Fibroblast of skin of back (primary cell): ENCODE measurements around the gene SERBP1. TPM values are rescaled to one million over a fixed set of nuclear protein-coding genes. Genes with fewer than 3 reads are reported as not detected.
"Not testable (repeated sequence)": the region's sequence is repeated elsewhere in the genome, so short reads cannot be mapped to it uniquely, and the experiment has no call there.

Experiments
- DNase-seq: peaks from one replicate; pipeline ENCODE4 v3.0.0-alpha.2; 2013
- polyA plus RNA-seq, 2 experiments: library from polyadenylated mRNA; unstranded; fragments of 120-200 nt; gene quantifications; one replicate each; pipeline ENCODE4 v1.2.1, GENCODE V29; 2013; ENCODE audit not compliant: insufficient read length in 2 of 2

Gene SERBP1
- polyA plus RNA-seq (2013, experiment 1 of 2; ENCODE audit: insufficient read length) = 331 TPM
- 238 TPM for polyA plus RNA-seq (2013, experiment 2 of 2; ENCODE audit: insufficient read length)

- peak; percentile 96 for DNase-seq
Observed at GRCh38 chr1:67430358-67431155, at the start of gene SERBP1. Gene SERBP1 (minus strand): TSS chr1:67430402. CDS start chr1:67430300, 102 bp downstream.

GRCh38 chr1:67479146-67479891, 49.1 kb upstream of the SERBP1 start:
- no peak for DNase-seq

GRCh38 chr1:67476906-67477305, 46.7 kb upstream of the SERBP1 start:
- no peak for DNase-seq

- no peak for DNase-seq
Observed at GRCh38 chr1:67476006-67476482, 45.8 kb upstream of the SERBP1 start.

- DNase-seq = no peak
Observed at GRCh38 chr1:67472056-67472455, 41.9 kb upstream of the SERBP1 start.

- no peak for DNase-seq
Observed at GRCh38 chr1:67469431-67469830, 39.2 kb upstream of the SERBP1 start.

DNA sequence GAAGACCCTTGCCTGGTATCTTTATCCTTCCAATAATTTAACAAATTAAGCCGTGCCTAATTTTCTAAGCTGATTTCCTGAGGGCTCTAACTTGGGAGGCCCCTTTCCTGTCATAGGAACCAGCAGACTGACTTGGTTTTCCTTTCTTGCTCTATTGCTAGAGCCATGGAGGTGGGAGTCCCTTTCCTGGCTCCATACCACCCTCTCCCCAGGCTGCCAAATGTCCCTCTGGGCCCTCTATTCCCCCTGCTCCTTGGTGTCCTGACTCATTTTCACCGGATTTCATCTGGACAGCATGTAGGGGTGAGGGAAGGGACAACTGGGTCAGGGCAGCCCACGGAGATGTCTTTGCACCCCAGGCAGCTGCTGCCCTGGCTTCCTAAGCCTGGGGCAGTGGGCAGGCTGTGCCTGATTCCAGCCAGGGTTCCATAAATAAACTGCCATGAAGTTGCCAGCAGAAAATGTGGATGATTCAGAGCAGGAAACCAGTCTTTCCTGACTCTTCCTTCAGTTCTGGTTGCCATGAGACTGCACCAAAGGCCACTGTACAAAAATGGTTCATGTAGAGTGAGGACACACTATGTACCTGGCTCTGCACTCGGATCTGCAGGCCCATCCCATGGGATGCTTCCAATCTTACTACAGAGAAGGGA, 38.0 kb upstream of the SERBP1 start:
- peak; percentile 5 for DNase-seq

- DNase-seq = no peak
Observed at GRCh38 chr1:67465375-67465774, 35.2 kb upstream of the SERBP1 start.

- no peak for DNase-seq
Observed at GRCh38 chr1:67464746-67465145, 34.5 kb upstream of the SERBP1 start.

GRCh38 chr1:67464058-67464457, 33.9 kb upstream of the SERBP1 start:
- no peak for DNase-seq

GRCh38 chr1:67463298-67463955, 33.2 kb upstream of the SERBP1 start:
- DNase-seq = peak; percentile 19

DNA sequence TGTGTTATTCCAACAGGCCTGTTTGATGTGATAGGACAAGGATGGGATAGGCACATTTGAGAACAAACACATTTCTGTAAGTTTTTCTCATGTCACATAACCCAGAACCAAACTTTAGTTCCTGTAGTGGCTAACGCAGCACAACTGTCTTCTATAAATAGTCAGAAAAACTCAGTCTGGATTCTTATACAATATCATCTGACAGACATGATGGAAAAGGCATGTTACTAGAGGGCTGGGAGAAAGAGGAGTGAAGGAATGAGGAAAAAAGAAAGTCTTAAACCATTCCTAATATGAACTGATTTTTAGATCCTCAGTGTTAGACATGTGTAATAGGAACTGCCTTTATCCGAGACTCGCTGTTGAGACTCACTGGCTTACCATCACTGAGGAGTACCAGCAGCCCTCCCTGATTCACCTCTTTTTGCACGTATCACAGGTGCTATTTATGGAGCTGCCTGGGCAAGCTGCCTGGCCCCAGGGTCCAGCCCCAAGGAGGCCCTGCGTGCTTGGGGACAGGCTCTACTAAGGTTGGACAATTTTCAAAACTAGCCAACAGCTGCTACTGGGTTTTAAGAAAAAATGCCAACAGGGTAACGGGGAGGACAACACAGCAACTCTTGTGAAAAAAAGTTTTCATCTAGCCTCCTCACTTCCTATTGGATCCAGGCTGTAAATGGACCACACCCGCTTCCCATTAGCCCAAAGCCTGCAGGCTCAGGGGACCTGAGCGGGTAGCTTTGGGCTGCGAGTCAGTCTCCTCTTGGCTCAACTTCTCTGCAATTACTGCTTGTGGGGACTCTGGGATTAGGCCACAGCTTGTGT, 30.7 kb upstream of the SERBP1 start:
- DNase-seq = no peak

DNA sequence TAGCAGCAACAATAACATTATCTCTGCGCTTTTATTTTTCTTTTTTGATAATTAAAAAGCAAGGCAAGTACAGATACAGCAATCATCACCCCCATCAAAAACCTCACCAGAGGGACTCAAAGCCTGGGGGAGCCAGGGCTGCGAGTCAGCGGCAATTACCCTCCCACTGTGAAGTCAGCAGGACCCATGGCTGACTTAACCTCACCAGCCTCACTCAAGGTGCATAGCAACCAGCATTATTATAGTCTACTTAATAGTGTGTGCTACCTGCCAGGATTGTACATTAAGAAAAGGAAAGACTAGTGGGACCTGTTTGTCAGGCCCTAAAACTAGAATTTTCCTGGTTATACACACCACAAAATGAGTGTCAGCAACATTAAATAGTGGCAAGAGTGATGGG, 28.9 kb upstream of the SERBP1 start:
- no peak for DNase-seq

- no peak for DNase-seq
Observed at GRCh38 chr1:67458663-67459062, 28.5 kb upstream of the SERBP1 start.

DNA sequence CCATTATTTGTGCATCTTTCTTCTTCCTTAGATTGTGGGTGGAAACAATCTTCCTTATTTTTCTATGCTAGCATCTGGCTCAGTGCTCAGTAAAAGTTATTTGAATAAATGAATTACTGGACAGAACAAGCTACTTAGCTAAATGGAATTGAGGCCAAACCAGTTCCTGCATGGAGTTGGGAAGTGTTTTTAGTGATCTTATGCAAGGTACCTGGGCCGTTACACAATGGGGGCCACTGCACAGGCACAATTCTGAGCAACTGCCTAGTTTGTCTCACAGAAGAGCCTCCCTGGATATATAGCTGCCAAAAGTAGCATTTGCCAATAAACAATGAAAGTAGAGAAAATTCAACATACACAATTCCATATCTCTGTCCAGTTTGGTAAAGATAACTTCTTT, 27.0 kb upstream of the SERBP1 start:
- DNase-seq = no peak

DNA sequence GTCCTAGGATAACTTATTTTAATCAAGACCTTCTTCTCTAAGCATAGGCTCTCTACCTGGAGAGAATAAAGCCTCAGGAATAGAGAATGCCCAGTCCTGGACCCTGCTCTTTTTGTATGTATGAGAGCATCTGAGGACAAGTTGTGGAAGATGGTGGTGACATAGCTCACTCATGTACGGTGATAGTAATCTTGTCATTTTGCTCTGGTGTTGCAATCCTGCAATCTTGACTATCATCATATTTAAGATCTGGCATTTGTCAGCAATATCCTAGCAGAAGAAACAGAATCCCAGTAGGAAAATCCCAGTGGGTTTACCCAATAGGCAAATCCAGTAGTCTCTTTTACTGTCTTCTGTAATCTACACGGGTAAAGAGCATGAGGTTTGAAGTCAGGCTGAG, 21.6 kb upstream of the SERBP1 start:
- DNase-seq = no peak

- DNase-seq = no peak
Observed at GRCh38 chr1:67451356-67451755, 21.2 kb upstream of the SERBP1 start.

DNA sequence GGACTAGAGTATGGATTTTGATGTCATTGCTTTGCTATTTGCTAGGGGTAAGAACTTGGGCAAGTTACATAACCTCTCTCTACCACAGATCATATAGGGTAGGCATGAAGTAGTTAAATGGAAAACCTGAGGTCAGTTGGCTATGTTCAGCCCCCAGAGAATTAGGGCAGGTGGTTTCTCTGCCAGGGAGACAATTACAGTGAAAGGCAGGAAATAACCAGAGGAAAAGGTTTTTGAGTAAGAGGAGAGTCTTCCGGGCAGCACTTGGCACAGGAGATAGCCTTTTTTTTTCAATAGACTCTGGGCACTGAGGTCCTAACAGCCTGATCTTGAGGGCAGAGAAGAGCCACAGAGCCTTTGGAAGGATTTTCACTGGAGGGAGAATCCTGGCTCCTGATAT, 16.7 kb upstream of the SERBP1 start:
- no peak for DNase-seq

- DNase-seq = not testable (repeated sequence)
Observed at GRCh38 chr1:67446014-67446413, 15.8 kb upstream of the SERBP1 start.

DNA sequence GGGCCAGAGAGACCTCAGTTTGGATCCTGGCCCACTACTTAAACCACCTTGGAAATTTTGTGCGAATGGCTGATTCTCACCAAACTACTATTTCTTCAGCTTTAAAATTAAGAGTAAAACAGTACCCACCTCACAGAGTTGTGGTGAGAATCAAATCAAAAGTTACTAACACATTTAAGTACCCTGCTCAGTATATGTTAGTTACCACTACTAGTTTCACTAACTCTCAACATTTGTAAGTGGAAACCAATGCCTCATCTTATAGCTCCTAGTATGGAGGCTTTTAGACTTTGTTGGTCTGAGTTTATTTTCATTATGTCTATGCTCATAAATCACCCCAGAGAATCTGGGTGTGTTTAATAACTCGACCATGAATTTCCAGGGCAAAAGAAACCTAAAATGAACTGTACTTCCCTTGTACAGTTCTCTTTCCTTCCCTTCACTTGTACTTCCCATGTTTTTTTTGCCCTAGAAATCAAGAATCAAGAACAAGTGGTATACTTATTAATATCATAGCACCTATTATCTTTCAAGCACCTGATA, 11.6 kb upstream of the SERBP1 start:
- no peak for DNase-seq

- peak; percentile 69 for DNase-seq
Observed at GRCh38 chr1:67441183-67441582, 11.0 kb upstream of the SERBP1 start.
